GM23338 (cell line): Measurements from ENCODE around the gene VEGFA.

Source experiments
- EZH2 ChIP-seq: fragments of 200-600 bp; sonication (generic); IDR thresholded peaks from one replicate; pipeline ENCODE4 v1.8.0; 2017; ENCODE audit warnings: antibody characterized with exemption, mild to moderate bottlenecking, low read depth; ENCODE audit not compliant: unreplicated experiment
- EZH2phosphoT487 ChIP-seq: fragments of 200-600 bp; sonication (generic); IDR thresholded peaks from one replicate; pipeline ENCODE4 v1.8.1; 2018; ENCODE audit warnings: antibody characterized with exemption; ENCODE audit not compliant: unreplicated experiment
- JUNB ChIP-seq: IDR thresholded peaks from one replicate; pipeline ENCODE4 v1.6.1; 2016; ENCODE audit warnings: antibody characterized with exemption; ENCODE audit not compliant: unreplicated experiment
- NANOG ChIP-seq: IDR thresholded peaks from 2 replicates; pipeline ENCODE4 v1.6.1; 2016; ENCODE audit warnings: antibody characterized with exemption, borderline replicate concordance
- POLR2AphosphoS5 ChIP-seq: IDR thresholded peaks from 2 replicates; pipeline ENCODE4 v1.6.1; 2016; ENCODE audit warnings: antibody characterized with exemption, low read depth
- ZNF331 ChIP-seq: fragments of 250-450 bp; sonication (Bioruptor Pico); IDR thresholded peaks from 2 replicates; pipeline ENCODE4 v1.5.0; 2020; ENCODE audit warnings: low read depth, mild to moderate bottlenecking, moderate library complexity
- TF ChIP-seq, protein P1 (sequence below), 2 experiments: fragments of 200-600 bp in 1 of 2; sonication (generic) in 1 of 2; conservative IDR thresholded peaks; 2 replicates each; pipeline versions ENCODE4 v1.5.1 to v1.6.1; 2016 to 2017; ENCODE audit warnings: antibody characterized with exemption in 2 of 2, low read depth in 2 of 2, mild to moderate bottlenecking in 2 of 2, moderate library complexity in 1 of 2
- TF ChIP-seq, protein P2 (sequence below): IDR thresholded peaks from one replicate; pipeline ENCODE4 v1.6.1; 2018; ENCODE audit warnings: antibody characterized with exemption; ENCODE audit not compliant: unreplicated experiment

DNA sequence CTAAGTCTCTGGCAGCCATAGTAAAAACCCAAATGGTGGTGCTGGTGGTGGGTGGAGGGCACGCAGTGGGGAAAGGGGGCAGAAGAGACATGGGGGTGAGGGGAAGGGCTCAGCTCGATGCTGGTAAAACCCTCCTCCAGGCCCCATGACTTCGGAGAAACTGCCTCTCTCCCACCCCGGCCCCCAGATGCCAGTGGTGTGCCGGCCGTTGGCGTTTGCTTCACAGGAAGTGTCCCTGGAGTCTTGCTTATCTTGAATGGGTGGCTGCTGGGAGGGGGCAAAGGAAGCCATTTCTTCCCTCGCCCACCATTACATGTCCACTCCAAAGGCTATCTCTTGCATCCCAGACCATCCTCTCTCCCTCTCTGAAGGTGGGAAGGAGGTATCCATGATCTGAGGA is 25.4 kb downstream of the VEGFA start:
- TF ChIP-seq POLR2AphosphoS5 (no peak), EZH2 (no peak), JUNB (no peak), EZH2phosphoT487 (no peak), NANOG (no peak), ZNF331 (CRISPR knock-in tag) (no peak)
- TF ChIP-seq, protein P1, sequence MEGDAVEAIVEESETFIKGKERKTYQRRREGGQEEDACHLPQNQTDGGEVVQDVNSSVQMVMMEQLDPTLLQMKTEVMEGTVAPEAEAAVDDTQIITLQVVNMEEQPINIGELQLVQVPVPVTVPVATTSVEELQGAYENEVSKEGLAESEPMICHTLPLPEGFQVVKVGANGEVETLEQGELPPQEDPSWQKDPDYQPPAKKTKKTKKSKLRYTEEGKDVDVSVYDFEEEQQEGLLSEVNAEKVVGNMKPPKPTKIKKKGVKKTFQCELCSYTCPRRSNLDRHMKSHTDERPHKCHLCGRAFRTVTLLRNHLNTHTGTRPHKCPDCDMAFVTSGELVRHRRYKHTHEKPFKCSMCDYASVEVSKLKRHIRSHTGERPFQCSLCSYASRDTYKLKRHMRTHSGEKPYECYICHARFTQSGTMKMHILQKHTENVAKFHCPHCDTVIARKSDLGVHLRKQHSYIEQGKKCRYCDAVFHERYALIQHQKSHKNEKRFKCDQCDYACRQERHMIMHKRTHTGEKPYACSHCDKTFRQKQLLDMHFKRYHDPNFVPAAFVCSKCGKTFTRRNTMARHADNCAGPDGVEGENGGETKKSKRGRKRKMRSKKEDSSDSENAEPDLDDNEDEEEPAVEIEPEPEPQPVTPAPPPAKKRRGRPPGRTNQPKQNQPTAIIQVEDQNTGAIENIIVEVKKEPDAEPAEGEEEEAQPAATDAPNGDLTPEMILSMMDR (conservative IDR thresholded peaks at IDR 0.05; ENCODE audit: low read depth in 2 of 2): no peak
- TF ChIP-seq, protein P2, sequence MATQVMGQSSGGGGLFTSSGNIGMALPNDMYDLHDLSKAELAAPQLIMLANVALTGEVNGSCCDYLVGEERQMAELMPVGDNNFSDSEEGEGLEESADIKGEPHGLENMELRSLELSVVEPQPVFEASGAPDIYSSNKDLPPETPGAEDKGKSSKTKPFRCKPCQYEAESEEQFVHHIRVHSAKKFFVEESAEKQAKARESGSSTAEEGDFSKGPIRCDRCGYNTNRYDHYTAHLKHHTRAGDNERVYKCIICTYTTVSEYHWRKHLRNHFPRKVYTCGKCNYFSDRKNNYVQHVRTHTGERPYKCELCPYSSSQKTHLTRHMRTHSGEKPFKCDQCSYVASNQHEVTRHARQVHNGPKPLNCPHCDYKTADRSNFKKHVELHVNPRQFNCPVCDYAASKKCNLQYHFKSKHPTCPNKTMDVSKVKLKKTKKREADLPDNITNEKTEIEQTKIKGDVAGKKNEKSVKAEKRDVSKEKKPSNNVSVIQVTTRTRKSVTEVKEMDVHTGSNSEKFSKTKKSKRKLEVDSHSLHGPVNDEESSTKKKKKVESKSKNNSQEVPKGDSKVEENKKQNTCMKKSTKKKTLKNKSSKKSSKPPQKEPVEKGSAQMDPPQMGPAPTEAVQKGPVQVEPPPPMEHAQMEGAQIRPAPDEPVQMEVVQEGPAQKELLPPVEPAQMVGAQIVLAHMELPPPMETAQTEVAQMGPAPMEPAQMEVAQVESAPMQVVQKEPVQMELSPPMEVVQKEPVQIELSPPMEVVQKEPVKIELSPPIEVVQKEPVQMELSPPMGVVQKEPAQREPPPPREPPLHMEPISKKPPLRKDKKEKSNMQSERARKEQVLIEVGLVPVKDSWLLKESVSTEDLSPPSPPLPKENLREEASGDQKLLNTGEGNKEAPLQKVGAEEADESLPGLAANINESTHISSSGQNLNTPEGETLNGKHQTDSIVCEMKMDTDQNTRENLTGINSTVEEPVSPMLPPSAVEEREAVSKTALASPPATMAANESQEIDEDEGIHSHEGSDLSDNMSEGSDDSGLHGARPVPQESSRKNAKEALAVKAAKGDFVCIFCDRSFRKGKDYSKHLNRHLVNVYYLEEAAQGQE: no peak
